Panc1 (cell line): ENCODE data around the gene SAFB2. TPM values are rescaled to one million over a fixed set of nuclear protein-coding genes. Genes with fewer than 3 reads are reported as not detected.

Experiments
- ATAC-seq: fragments of 200-7000 bp; cut with Tn5 transposase; 2 replicates; pipeline ENCODE4 v1.9.1; 2020; ENCODE audit warnings: mild to moderate bottlenecking, moderate library complexity
- BruUV-seq: library from RNA; stranded (reverse); fragments of 400-500 nt; replicated peaks from 2 replicates; lab custom pipeline; 2021; lab: Mats Ljungman, UMichigan
- CTCF ChIA-PET: fragments of 300-600 bp; sonication (Branson Sonifier 250); formaldehyde crosslinking; loops from one replicate; lab custom pipeline; 2022; ENCODE audit warnings: antibody characterized with exemption; lab: Charles Lee
- POLR2A ChIA-PET: fragments of 300-600 bp; sonication (Branson Sonifier 250); formaldehyde crosslinking; loops from one replicate; lab custom pipeline; 2022; ENCODE audit warnings: antibody characterized with exemption; lab: Charles Lee
- DNase-seq: peaks from one replicate; pipeline ENCODE4 v3.0.0-alpha.2; 2010; ENCODE audit warnings: low read depth, low spot score
- H3K27ac ChIP-seq: 2 replicates; pipeline ENCODE4 v1.5.1; 2011; ENCODE audit warnings: mild to moderate bottlenecking, low read length, inconsistent platforms
- H3K27me3 ChIP-seq: fragments of 200-500 bp; sonication (Bioruptor generic); 2 replicates; pipeline ENCODE4 v1.6.0; 2014; ENCODE audit warnings: low read length, inconsistent platforms; ENCODE audit not compliant: control insufficient read depth, insufficient read depth
- H3K36me3 ChIP-seq: fragments of 200-500 bp; sonication (Bioruptor generic); 2 replicates; pipeline ENCODE4 v1.5.1; 2014; ENCODE audit warnings: inconsistent platforms, mild to moderate bottlenecking, low read length, moderate library complexity; ENCODE audit not compliant: control insufficient read depth, insufficient read depth
- H3K4me1 ChIP-seq: 2 replicates; pipeline ENCODE4 v1.5.1; 2011; ENCODE audit warnings: inconsistent platforms, mild to moderate bottlenecking, low read length, moderate library complexity; ENCODE audit not compliant: control insufficient read depth, insufficient read depth
- H3K4me3 ChIP-seq, 2 experiments: 2 replicates each; pipeline ENCODE4 v1.5.1; 2011 to 2012; ENCODE audit warnings: low read depth in 2 of 2, low read length in 2 of 2, mild to moderate bottlenecking in 2 of 2, inconsistent platforms in 1 of 2, moderate library complexity in 1 of 2
- H3K9me3 ChIP-seq: fragments of 200-500 bp; sonication (Bioruptor generic); 2 replicates; pipeline ENCODE4 v1.5.1; 2014; ENCODE audit warnings: low read depth, mild to moderate bottlenecking, inconsistent platforms, low read length, moderate library complexity; ENCODE audit not compliant: control insufficient read depth, insufficient read depth
- CTCF ChIP-seq: fragments of 450-650 bp; IDR thresholded peaks from 2 replicates; pipeline ENCODE4 v1.5.1; 2017; ENCODE audit warnings: mild to moderate bottlenecking
- POLR2AphosphoS5 ChIP-seq: IDR thresholded peaks from 2 replicates; pipeline ENCODE4 v1.6.1; 2012; ENCODE audit warnings: mild to moderate bottlenecking, low read depth, low read length, moderate library complexity
- REST ChIP-seq, 2 experiments: IDR thresholded peaks; 2 replicates each; pipeline ENCODE4 v1.6.1; 2011 to 2012; ENCODE audit warnings: low read depth in 2 of 2, control low read depth in 1 of 2, low read length in 1 of 2, mild to moderate bottlenecking in 1 of 2, moderate library complexity in 1 of 2; ENCODE audit not compliant: insufficient read depth in 1 of 2
- SIN3A ChIP-seq: IDR thresholded peaks from 2 replicates; pipeline ENCODE4 v1.6.1; 2012; ENCODE audit warnings: low read depth, mild to moderate bottlenecking, low read length, moderate library complexity, borderline replicate concordance; ENCODE audit not compliant: insufficient read depth
- TCF7L2 ChIP-seq: IDR thresholded peaks from 2 replicates; pipeline ENCODE4 v1.6.1; 2011; ENCODE audit warnings: mild to moderate bottlenecking, low read depth, low read length, inconsistent platforms
- in situ Hi-C: cut with HindIII; loops from 2 replicates; pipeline ENCODE4 v1.10.0; 2016; ENCODE audit warnings: low sequenced_read_pairs, low pct_unique_long_range_greater_than_20kb
- intact Hi-C: fragments of 100-400 bp; cut with micrococcal nuclease; formaldehyde crosslinking; loops from one replicate; pipeline ENCODE4 v1.10.0; 2022; ENCODE audit not compliant: unreplicated experiment
- total RNA-seq: library from RNA; stranded (reverse); gene quantifications from one replicate; pipeline ENCODE4 v1.2.1, GENCODE V29; 2021; ENCODE audit not compliant: unreplicated experiment

Gene SAFB2
- total RNA-seq, 1 experiment from 2014 or later = 83.5 TPM

- Histone ChIP-seq H3K4me1 (no peaks in the 10 kb centered on the region), H3K9me3 (no peaks in the 10 kb centered on the region), H3K4me3 (no peak overlapping the region), H3K36me3 (peaks cover 12% of the 10 kb centered on the region), H3K27ac (no peak overlapping the region), H3K27me3 (no peaks in the 10 kb centered on the region)
- DNase-seq (no peak), ATAC-seq (no peak)
- TF ChIP-seq REST (IDR thresholded peaks at IDR 0.05; ENCODE audit: insufficient read depth in 1 of 2, low read depth in 2 of 2, low read length in 1 of 2) (no peak), POLR2AphosphoS5 (no peak), SIN3A (no peak)
- ChIA-PET POLR2A (no interaction called here), CTCF (no interaction called here)
- in situ Hi-C loops (no loop called here), intact Hi-C loops (no loop called here)
- BruUV-seq = no TSS peak
Observed at GRCh38 chr19:5588906-5589676, 33.5 kb downstream of the SAFB2 start.

GRCh38 chr19:5588441-5588840 lies 34.1 kb downstream of the SAFB2 start:
- Histone ChIP-seq H3K36me3 (peaks cover 12% of the 10 kb centered on the region), H3K4me3 (no peak overlapping the region), H3K27ac (no peak overlapping the region), H3K9me3 (no peaks in the 10 kb centered on the region), H3K27me3 (no peaks in the 10 kb centered on the region), H3K4me1 (no peaks in the 10 kb centered on the region)
- no peak for TF ChIP-seq TCF7L2
- no peak for TF ChIP-seq SIN3A
- TF ChIP-seq CTCF = no peak
- TF ChIP-seq POLR2AphosphoS5 = no peak
- no peak for TF ChIP-seq REST (IDR thresholded peaks at IDR 0.05; ENCODE audit: insufficient read depth in 1 of 2, low read depth in 2 of 2, low read length in 1 of 2)
- no TSS peak for BruUV-seq
- POLR2A ChIA-PET = no interaction called here
- in situ Hi-C loops (no loop called here), intact Hi-C loops (no loop called here)
- no peak for ATAC-seq
- DNase-seq = no peak
- CTCF ChIA-PET = no interaction called here
